A204.1 (cell line): ENCODE results near the gene ATP5PB.
A peak's percentile ranks its signal among the peaks of the same experiment; 100 is the strongest.

Source experiments
- FAIRE-seq: peaks from 2 replicates; lab custom pipeline; 2012; peaks lifted over from hg19 to GRCh38; lab: Jason Lieb, UNC

The ATP5PB gene

DNA sequence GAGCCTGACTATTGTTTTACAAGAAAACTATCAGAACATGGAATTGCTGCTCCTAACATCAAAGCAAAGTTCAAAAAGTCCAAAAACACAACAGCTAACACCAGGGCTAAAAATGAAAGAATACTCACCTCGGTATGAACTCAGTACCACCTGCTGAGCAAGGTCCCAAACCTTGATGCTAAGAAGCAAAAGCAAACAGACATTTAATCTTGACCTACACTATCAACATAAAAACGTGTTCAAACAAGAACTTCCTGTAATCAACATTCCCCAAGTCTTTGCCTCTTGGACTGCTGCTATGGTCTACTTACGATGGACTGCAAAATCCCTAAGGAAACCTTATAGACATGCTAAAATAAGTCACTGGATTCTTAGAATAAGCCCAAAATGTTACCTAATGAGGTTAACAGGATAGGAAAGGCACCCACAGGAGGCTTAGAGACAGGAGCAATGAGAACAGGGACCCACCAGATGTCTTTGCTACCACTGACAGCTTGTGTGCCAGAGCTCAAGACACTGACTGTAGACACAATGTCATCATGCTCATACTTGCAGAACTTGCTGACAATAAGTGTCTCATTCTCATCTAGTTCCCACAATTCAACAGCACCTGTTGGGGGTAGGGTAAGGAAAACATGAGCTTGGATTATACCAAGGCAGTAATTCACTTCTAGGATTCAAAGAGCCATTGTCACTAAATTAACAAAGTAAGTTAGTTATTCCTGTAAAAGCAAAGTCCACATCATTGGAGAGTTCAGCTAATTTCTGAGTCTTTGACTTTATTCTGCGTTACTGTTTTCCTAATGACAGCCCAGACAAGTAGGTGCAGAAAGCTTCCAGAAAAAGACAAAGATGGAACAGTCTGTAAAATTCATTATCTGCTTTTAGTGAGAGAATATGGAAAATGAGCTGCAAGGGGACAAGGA, 2.0 kb upstream of the ATP5PB start:
- FAIRE-seq, result no peak

DNA sequence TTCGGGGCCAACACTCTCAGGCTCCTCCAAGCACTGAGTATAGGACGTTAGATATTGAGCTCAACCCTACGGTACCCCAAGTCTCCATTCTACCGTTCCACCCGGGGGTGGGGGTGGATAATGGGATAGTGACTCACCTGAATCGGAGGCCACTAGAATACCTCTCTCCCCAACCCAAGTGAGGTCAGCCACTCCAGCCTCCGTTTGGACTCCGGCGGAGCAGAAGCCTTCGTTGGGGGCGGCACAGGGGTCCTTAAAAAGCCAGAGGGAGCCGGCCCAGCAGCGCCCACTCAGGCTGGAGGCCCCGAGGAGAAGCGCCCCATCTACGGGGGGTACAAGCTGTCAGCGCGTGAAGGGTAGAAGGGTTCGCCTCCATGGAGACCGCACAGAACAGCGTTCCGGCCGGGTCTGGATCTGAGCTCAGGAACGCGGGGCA, 764 bp upstream of the ATP5PB start:
- FAIRE-seq, result no peak

DNA sequence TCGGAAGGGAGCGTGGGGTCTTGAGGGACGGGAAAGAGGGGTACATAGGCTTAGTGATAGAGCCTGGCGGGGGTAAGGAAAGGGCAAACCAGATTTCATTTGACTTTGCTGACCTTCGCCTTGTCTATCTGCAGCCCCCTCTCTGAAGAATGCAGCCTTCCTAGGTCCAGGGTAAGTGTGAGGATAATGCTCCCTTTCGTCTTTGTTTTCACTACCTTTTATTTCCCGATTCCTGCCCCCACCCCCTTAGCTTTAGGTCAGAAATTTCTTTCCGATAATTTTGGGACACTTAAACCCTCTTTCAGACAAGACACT, 396 bp downstream of the ATP5PB start:
- FAIRE-seq, result no peak

DNA sequence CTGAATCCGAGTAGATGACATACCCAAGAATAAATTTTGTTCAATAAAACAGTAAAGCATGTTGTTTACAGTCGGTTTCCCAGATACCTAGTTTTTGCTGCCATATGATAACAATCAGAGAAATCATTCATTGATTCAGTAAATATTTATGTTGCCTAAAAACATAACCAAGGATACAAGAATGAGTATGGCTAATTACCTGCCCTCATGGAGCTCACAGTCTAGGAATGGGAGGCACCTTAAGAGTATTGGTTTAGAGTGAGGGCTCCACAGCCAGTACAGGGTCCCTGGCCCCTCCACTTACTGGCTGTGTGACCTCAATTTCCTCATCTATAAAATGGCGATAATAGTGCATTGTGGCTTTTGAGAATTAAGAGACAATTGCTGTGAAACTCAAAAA, 921 bp downstream of the ATP5PB start:
- FAIRE-seq, result no peak

DNA sequence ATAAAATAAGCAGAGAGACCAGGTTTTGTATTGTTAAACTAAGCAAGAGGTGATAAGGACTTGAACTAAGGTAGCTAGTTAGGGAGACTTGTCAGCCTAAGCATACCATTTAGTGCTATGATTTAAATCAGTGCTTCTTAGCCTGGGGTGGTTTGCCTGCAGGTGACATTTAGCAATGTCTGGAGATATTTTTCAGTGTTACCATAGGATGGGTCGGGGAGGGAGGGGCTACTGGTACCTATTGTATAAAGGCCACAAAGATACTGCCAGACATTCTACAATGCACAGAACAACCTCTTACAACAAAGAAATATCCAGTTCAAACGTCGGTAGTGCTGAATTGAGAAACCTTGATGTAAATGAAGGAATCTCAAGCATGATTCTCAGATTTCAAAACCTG, 3.3 kb downstream of the ATP5PB start:
- FAIRE-seq, result no peak

DNA sequence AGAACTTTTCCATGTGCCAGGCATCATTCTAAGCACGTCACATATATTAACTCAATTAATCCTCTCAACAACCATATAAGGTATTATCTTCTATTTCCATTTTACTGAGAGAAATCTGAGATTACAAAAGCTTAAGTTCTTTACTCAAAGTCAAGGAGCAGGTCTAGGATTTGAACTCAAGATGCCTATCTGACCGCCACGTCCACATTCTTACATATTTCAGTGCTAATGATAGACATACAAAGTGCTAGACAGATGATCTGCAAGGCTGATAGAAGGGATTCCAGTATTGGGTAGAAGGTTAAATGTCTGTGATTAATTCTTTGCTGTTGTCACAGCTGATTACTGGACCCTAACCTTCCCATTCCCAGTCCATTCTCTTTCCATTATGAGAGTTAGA, 4.4 kb downstream of the ATP5PB start:
- no peak for FAIRE-seq

DNA sequence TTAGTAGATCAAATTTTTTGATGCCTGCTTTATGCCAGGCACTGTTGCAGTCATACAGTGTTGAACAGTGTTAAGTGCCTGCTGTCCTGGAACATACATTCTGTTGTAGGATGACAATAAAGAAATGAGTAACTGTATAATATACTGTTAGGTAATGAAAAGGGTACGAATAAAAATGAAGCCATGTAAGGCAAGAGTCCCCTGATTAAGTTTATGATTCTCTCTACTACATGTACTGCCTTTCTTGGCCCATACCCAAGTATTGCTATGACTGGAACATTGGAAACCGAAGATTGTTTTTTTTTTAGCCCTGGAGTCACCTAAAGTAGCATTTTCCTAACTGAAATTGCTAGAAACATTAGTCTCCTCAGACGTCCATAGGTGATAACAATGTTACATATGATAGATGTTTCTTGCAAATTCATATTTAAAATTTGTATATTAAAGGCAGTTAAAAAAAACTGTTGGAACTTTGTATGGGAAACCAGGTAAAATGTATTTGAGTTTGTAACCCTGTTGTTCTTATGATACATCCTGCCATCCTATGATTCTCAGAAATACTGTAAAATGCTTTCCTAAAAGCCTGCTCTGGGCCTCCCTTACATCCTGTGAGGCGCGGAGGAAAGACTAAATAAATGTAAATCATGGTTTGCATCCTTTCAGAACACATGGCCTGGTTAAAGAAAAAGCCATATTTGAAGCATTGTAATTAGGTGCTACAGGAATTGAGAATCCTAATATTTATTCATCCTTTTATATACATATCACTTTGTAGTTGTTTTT, 5.8 kb downstream of the ATP5PB start:
- no peak for FAIRE-seq

DNA sequence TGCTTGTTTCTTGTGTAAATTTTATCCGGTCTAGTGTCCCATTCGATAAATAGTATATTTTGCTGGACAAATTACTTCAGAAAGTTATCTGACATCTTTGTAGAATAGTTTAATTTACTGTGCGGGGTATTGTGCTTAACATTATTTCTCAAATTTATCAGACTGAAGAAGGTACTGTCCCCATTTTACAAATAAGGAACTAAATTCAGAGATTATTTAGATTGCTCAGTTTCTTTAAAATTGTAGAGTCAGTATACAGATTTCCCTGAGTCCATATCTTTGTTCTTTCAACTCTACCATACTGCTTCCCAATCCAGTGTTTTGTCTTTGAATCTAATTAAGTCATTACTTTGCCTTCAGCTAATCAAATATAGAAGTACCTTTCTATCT, 6.4 kb downstream of the ATP5PB start:
- FAIRE-seq, result no peak

DNA sequence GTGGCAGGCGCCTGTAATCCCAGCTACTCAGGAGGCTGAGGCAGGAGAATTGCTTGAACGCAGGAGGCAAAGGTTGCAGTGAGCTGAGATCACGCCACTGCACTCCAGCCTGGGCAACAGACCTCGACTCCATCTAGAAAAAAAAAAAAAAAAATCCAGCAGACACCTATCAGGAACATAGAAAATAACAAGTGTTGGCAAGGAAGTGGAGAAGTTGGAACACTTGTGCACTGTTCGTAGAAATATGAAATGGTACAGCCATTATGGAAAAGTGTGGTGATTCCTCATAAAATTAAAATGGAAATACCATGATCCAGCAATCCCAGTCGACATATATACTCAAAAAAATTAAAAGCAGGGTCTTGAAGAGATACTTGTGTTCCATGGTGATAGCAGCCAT, 12.5 kb downstream of the ATP5PB start:
- no peak for FAIRE-seq

DNA sequence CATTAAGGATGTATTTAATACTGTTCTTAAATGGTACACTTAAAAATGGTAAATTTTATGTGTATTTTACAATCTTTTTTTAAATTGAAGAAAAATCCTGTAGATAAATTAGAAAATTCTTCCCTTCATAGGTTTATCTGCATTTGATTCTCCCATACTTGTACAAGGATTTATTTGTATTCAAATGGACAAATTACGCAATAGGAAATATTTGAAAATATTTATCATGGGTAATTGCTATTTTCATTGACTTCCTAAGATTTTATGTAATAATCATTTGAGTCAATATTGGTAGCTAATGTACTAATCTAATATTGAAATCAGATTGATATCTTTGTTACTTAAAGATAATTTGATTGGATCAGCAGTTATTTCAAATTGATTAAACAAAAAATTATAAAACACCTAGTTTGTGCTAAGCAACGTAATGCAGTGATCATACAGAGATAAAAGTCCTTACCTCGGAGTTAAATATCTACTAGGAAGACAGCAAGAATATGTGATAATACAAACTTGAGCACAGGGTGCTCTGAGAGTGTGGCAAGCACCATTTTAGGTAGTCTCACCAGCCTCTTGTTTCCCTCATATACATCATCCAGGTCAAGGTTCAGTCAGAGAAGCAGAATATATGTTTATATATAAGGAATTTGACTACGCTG, 13.2 kb downstream of the ATP5PB start:
- FAIRE-seq, result peak; percentile 3

DNA sequence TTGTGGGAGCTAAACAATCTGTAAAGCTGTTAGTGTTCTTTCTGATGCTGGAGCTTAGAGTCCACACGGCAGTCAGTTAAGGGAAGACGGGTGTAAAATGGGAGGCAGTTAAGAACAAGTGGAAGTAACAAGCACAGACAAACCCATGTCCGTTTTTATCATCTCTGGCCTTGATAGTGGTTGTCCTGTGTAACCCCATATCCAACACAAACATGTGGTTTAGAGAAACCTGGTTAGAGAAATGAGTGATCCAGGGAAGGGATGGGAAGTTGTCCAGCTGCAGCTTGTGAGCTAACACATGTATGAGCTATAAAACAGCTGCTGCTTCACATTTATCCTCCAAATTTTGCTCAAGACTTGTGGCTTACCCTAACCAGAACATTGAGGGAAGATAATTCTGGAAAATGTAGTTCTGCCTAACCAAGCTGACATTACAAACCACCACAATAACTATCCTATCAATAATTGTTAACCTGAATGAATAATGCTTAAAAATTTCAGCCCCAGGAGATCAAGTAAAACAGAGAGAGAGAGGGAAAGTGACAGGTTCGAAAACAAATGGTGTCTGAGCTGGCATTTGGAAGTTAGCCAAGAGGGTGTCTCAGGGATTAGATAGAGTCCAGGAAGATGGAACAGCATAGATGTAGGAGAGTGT, 13.9 kb downstream of the ATP5PB start:
- no peak for FAIRE-seq

DNA sequence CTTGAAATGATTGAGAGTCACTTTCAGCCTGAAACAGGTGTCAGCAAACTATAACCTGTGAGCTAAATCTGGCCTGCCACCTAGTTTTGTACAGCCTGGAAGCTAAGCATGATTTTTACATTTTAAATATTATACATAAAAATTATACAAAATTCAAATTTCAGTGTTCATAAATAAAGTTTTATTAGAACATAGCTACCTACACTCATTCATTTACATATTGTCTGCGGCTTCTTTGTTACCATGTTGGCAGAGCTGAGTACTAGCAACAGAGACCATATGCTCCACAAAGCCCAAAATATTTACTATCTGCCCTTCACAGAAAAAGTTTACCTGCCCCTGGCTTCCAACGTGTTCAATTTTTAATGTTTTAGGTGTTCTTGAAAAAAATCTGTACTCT, 16.5 kb downstream of the ATP5PB start:
- FAIRE-seq, result no peak

DNA sequence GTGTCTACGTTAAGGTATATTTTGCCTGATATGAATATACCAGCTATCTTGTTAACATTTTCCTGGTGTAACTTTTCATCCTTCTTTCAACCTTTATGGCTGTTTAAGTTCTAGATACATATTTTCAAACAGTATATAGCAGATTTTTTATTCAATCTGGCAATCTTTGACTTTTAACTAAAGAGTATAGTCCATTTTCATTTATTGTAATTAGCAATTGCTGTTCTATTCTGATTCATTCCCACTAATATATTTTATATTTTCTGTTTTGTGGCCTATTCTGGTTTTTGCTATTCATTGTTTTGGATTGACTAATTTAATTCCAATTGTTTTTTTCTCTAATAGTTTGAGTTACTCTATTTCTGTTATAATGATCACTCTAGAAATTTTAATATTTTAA, 17.2 kb downstream of the ATP5PB start:
- peak; percentile 6 for FAIRE-seq

DNA sequence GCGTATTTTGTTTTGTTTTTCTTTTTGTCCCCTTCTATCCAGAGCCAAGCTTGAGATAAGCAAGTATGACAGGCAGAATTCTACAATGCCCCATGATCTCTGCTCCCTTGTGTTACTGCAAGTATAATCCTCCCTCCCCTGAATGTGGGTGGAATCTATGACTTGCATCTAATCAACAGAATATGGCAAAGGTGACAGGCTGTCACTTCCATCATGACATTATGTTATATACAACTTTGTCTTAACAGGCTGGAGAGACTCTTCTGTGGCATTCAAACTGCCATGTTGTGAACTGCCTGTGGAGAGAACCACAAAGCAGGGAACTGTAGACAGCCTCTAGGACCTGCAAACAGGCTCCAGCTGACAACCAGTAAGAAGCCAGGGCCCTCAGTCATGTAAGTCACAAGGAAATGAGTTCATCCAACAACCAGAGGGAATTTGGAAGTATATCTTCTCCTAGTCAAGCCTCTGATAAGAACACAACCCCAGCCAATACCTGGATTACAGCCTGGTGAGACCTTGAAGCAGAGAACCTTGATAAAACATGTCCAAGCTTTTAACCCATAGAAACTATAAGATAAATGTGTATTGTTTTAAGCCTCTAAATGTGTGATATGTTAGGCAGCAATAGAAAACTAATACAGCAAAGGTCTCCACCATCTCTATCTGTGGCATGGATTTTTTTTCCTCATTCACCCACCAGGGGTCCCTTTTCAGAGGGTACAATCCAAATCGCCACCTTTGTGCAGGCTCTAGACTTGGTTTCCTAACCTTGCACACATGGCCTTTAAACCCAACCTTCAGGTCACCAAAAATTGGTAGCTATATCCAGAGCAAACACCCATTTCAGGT, 18.8 kb downstream of the ATP5PB start:
- FAIRE-seq, result no peak

DNA sequence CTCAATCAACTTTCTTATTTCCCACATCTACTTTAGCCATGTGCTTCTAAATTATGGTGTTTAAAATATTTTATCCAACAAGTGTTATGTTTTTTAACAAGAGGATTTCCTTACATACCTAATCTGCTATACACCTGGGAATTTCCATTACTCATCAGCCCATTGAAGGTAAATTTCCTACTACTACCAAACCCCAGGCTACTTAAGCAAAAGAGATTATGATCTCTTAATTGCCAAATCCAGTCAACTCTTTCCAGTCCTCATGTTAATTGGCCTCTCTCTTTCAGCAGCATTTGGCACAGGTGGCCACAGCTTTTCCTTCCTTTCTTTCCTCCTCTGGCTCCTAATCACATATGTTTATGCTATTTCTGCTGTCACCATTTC, 19.4 kb downstream of the ATP5PB start:
- FAIRE-seq, result no peak

DNA sequence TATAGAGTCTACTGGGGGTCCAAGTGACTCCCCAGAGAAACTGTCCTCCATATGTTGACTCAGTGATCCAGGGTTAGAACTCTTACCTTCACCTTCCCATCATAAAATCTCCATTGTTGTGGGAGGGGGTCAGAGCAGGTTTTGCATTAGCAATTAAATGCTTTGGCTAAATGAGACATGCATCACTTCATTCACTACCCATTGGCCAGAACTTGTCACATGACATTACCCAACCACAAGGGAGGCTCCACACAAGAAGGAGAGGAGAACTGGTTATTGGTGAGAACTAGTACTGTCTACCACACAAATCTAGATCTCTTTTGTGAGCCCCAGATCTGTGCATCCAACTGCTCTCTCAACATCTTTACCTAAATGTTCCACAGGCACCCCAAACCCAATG, 20.3 kb downstream of the ATP5PB start:
- FAIRE-seq, result no peak

DNA sequence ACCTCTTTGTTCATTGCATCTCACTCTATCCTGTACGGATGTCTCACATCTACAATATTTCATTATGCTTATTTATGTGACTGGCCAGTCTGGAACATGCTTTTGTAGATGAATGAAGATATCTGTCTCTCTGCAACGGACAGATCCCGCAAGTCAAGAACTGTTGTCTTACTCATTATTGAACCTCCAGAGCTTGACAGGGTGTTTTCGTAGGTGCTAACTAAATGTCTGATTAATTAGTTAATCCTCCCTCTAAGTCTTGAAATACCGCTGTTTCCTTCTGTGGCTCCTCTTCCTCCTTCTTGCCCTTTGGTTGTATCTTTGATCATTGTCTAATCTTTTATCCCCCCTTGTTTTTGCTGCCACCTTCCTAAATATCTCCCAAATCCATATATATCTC, 21.3 kb downstream of the ATP5PB start:
- no peak for FAIRE-seq

DNA sequence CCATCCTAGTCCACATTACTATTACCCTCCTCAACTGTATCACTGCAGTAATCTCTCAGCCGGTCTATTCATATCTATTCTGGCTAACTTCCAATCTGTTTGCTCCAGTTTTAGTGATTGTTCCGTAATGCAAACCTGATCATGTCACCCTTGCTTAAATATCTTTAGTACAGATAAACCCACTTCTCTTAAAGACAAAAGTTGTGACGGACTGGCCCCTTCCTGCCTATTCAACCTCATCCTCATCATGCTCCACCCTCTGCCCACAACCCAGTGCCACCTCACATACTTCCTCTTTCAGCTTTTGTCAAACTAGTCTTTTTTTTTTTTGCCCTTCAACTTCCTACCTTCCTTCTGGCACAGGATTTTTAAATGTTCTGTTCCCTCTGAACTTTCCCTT, 21.7 kb downstream of the ATP5PB start:
- no peak for FAIRE-seq

DNA sequence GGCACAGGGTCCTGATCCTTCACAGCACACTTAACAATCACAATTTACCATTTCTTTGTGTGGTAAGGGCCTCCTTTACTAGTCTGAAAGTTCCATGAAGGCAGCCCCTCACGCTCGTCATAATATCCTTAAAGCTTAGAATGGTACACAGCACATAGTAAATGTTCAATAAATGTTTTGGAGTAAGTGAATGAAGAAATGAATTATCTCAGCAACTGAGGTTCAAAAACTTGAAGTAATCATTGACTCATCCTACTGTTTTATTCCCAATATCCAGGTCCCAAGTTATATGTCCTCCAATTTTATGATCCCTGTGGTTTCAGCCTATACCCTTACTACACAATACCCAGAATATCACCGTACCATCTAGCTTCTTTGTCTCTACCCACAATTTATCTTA, 22.3 kb downstream of the ATP5PB start:
- FAIRE-seq, result no peak

DNA sequence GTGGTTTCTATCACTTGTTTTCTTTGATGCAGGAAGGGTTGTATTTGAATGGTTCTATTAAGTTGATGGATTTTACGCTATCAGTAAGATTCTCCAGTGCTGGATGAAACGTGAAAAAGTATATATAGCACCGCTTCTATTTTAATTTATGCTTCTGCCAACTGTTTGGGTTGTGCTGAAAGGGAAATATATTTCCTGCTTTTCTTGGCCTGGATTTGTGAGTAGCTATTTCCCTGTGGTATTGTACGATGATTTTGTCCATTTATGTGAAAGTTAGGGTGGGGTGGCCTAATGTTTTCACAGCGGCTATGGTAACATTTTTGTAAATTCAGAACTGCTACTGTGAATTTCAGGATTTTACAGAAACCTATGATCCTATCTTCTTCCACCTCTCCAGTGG, 24.8 kb downstream of the ATP5PB start:
- no peak for FAIRE-seq

DNA sequence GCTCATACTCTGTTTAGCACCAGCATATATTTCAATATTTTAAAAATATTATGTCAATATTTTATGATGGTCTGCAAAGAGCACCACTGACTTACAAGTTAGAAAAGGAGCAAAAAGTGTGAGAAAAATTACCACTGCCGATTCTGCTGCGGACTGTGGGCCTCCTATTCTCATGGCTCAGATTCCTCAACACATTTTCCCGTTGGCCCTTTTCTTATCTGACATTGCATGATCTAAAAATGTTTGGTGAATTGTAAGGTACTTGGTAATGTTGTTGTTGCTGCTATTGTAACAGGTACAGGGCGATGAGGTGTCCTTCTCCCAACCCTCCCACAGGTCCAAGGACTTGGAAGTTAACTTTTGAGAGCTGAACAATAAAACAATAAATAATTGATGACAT, 25.3 kb downstream of the ATP5PB start:
- FAIRE-seq, result no peak

DNA sequence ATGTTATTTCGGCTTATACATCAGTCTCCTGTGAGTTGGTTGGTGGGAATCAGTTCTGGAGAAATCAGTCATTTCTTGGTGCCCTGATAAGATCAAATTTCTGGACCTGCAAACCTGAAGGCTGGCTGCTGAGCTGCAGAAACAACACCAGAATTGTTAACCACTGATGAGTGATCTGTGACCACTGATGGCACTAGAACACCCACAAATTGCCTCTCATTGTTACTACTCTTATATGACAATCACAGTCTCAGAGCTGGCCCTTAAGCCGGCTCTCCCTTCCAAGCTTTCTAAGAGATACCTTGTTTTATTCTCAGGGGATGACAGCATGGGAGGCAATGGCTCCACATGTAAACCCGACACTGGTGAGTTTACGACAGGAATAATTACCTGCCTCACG, 26.4 kb downstream of the ATP5PB start:
- FAIRE-seq, result no peak
